Retinal pigment epithelial cell (primary cell): ENCODE results near the gene ACP1.

Experiments
- DNase-seq: peaks from one replicate; pipeline ENCODE4 v3.0.0-alpha.2; 2010; ENCODE audit warnings: low read depth
- H3K4me3 ChIP-seq: 2 replicates; pipeline ENCODE4 v1.5.1; 2011; ENCODE audit warnings: mild to moderate bottlenecking, low read length, control low read depth, moderate library complexity
- CTCF ChIP-seq: conservative IDR thresholded peaks from 2 replicates; pipeline ENCODE4 v1.5.1; 2011; ENCODE audit warnings: low read depth, low read length, control low read depth, inconsistent platforms

ACP1 gene

GRCh38 chr2:319059-319600 is 54.4 kb downstream of the ACP1 start:
- no peak for TF ChIP-seq CTCF
- no peak overlapping the region for H3K4me3 ChIP-seq
- DNase-seq: no peak

DNA sequence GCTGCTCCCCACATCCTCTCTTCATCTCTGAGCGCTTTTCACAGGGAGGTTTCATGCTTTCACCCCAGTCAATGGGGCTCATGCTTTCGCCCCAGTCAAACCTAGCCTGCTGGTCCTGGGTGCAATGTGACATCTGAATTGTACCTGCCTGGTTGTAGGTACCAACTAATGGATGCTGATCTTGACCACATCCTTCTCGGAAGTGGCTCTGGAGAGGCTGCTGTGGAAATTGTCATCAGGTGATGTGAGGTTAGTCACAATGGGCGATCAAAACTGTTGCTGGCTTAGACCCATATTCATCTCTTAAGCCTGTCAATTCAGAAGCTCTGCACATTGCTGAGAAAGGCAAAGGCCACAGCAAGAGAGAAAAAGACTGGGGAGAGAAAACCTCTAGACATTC is 55.8 kb downstream of the ACP1 start:
- no peak for DNase-seq
- no peak for TF ChIP-seq CTCF
- H3K4me3 ChIP-seq: no peak overlapping the region

DNA sequence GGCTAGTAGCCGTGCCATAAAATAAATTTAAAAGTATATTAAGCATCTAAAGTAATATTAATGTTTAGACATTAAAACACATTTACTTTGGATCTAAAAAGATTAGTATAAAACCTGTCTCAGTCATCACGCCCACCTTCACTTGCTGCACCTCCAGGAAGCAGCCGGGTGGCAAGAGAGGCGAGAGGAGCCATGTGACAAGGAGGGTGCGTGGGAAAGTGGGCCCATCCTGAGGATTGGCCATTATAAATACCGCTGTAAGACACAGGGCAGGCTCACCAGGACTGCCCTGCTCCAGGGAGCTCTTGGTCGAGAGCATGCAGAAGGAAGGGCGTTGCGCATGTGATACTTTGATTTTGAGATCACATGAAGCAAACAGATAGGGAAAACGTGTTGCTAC is 57.6 kb downstream of the ACP1 start:
- TF ChIP-seq CTCF: no peak
- no peak overlapping the region for H3K4me3 ChIP-seq
- no peak for DNase-seq

GRCh38 chr2:323035-323434 is 58.3 kb downstream of the ACP1 start:
- no peak overlapping the region for H3K4me3 ChIP-seq
- no peak for TF ChIP-seq CTCF
- no peak for DNase-seq
